GM23338 (cell line): ENCODE measurements around the gene PLAAT3. TPM values are rescaled to one million over a fixed set of nuclear protein-coding genes. Genes with fewer than 3 reads are reported as not detected.

Experiments
- ATAC-seq: fragments of 200-7000 bp; cut with Tn5 transposase; 3 replicates; pipeline ENCODE4 v1.9.1; 2020
- DNase-seq: peaks from one replicate; pipeline ENCODE4 v3.0.0-alpha.2; 2015; ENCODE audit warnings: low spot score
- H2AFZ ChIP-seq: fragments of 200-600 bp; sonication (generic); 2 replicates; pipeline ENCODE4 v1.8.0; 2016; ENCODE audit warnings: antibody characterized with exemption, mild to moderate bottlenecking, moderate library complexity
- H3F3A ChIP-seq: fragments of 200-600 bp; sonication (generic); replicated peaks from 2 replicates; pipeline ENCODE4 v1.8.0; 2017; ENCODE audit warnings: antibody characterized with exemption, mixed run types, low read depth
- H3K27ac ChIP-seq: fragments of 200-600 bp; sonication (generic); 2 replicates; pipeline ENCODE4 v1.6.1; 2016; ENCODE audit warnings: low read depth
- H3K27me3 ChIP-seq: fragments of 200-600 bp; sonication (generic); 2 replicates; pipeline ENCODE4 v1.8.0; 2016; ENCODE audit warnings: mild to moderate bottlenecking, mixed run types, moderate library complexity; ENCODE audit not compliant: insufficient read depth
- H3K36me3 ChIP-seq: fragments of 200-600 bp; sonication (generic); 2 replicates; pipeline ENCODE4 v1.8.0; 2016; ENCODE audit warnings: mild to moderate bottlenecking; ENCODE audit not compliant: insufficient read depth
- H3K4me1 ChIP-seq: fragments of 200-600 bp; sonication (generic); 2 replicates; pipeline ENCODE4 v1.8.0; 2016; ENCODE audit warnings: mild to moderate bottlenecking, moderate library complexity; ENCODE audit not compliant: insufficient read depth
- H3K4me2 ChIP-seq: fragments of 200-600 bp; sonication (generic); 2 replicates; pipeline ENCODE4 v1.7.1; 2017; ENCODE audit warnings: mixed run types
- H3K4me3 ChIP-seq: fragments of 200-600 bp; sonication (generic); 2 replicates; pipeline ENCODE4 v1.6.1; 2016; ENCODE audit warnings: mixed run types
- H3K79me2 ChIP-seq: fragments of 200-600 bp; sonication (generic); replicated peaks from 2 replicates; pipeline ENCODE4 v1.8.0; 2017; ENCODE audit warnings: mild to moderate bottlenecking; ENCODE audit not compliant: insufficient read depth
- H3K9me2 ChIP-seq: fragments of 200-600 bp; sonication (generic); 2 replicates; pipeline ENCODE4 v1.8.0; 2017; ENCODE audit not compliant: insufficient read depth
- H4K20me1 ChIP-seq: fragments of 200-600 bp; sonication (generic); replicated peaks from 2 replicates; pipeline ENCODE4 v1.8.0; 2017; ENCODE audit warnings: mild to moderate bottlenecking; ENCODE audit not compliant: insufficient read depth
- H3K27ac Mint-ChIP-seq: 2 replicates; pipeline ENCODE4 v1.8.0; 2020; ENCODE audit warnings: inconsistent platforms, mild to moderate bottlenecking, moderate library complexity, mixed read lengths
- H3K27me3 Mint-ChIP-seq: 3 replicates; pipeline ENCODE4 v1.8.0; 2022; ENCODE audit warnings: low read depth, mild to moderate bottlenecking, moderate library complexity, mixed read lengths, inconsistent platforms; ENCODE audit not compliant: insufficient read depth, poor library complexity
- H3K36me3 Mint-ChIP-seq: 3 replicates; pipeline ENCODE4 v1.8.0; 2021; ENCODE audit warnings: low read depth, mild to moderate bottlenecking, inconsistent platforms, moderate library complexity, mixed read lengths
- H3K4me1 Mint-ChIP-seq: 3 replicates; pipeline ENCODE4 v1.8.0; 2020; ENCODE audit warnings: mild to moderate bottlenecking, inconsistent platforms, mixed read lengths
- H3K4me3 Mint-ChIP-seq: 3 replicates; pipeline ENCODE4 v1.8.0; 2021; ENCODE audit warnings: moderate library complexity, mild to moderate bottlenecking, inconsistent platforms, mixed read lengths
- H3K9me3 Mint-ChIP-seq: 3 replicates; pipeline ENCODE4 v1.8.0; 2020; ENCODE audit warnings: moderate library complexity, mild to moderate bottlenecking, inconsistent platforms, mixed read lengths
- CREB1 ChIP-seq: fragments of 250-450 bp; sonication (Bioruptor Pico); IDR thresholded peaks from 2 replicates; pipeline ENCODE4 v1.5.0; 2020; ENCODE audit warnings: low read depth, mild to moderate bottlenecking, moderate library complexity
- EZH2 ChIP-seq: fragments of 200-600 bp; sonication (generic); IDR thresholded peaks from one replicate; pipeline ENCODE4 v1.8.0; 2017; ENCODE audit warnings: antibody characterized with exemption, mild to moderate bottlenecking, low read depth; ENCODE audit not compliant: unreplicated experiment
- EZH2phosphoT487 ChIP-seq: fragments of 200-600 bp; sonication (generic); IDR thresholded peaks from one replicate; pipeline ENCODE4 v1.8.1; 2018; ENCODE audit warnings: antibody characterized with exemption; ENCODE audit not compliant: unreplicated experiment
- JUNB ChIP-seq: IDR thresholded peaks from one replicate; pipeline ENCODE4 v1.6.1; 2016; ENCODE audit warnings: antibody characterized with exemption; ENCODE audit not compliant: unreplicated experiment
- NANOG ChIP-seq: IDR thresholded peaks from 2 replicates; pipeline ENCODE4 v1.6.1; 2016; ENCODE audit warnings: antibody characterized with exemption, borderline replicate concordance
- POLR2AphosphoS5 ChIP-seq: IDR thresholded peaks from 2 replicates; pipeline ENCODE4 v1.6.1; 2016; ENCODE audit warnings: antibody characterized with exemption, low read depth
- STAT1 ChIP-seq: IDR thresholded peaks from one replicate; pipeline ENCODE4 v1.6.1; 2016; ENCODE audit warnings: antibody characterized with exemption; ENCODE audit not compliant: unreplicated experiment
- ZNF114 ChIP-seq: fragments of 250-450 bp; sonication (Bioruptor Pico); IDR thresholded peaks from 2 replicates; pipeline ENCODE4 v1.5.0; 2020; ENCODE audit warnings: mild to moderate bottlenecking, moderate library complexity
- ZNF331 ChIP-seq: fragments of 250-450 bp; sonication (Bioruptor Pico); IDR thresholded peaks from 2 replicates; pipeline ENCODE4 v1.5.0; 2020; ENCODE audit warnings: low read depth, mild to moderate bottlenecking, moderate library complexity
- polyA plus RNA-seq: library from polyadenylated mRNA; unstranded; fragments of >200 nt; fragmentation: Nextera tagmentation; extraction: Ambion mirVana; gene quantifications from 2 replicates; pipeline ENCODE4 v1.2.1, GENCODE V29; 2016
- total RNA-seq: library from RNA; depleted of rRNA; stranded (reverse); fragments of >200 nt; shearing (Covaris generic); gene quantifications from 2 replicates; pipeline ENCODE4 v1.2.3, GENCODE V29; 2014
- TF ChIP-seq, protein P1 (sequence below): fragments of 250-450 bp; sonication (Bioruptor Pico); IDR thresholded peaks from 2 replicates; pipeline ENCODE4 v1.5.0; 2020; ENCODE audit warnings: mild to moderate bottlenecking, moderate library complexity
- TF ChIP-seq, protein P2 (sequence below), 2 experiments: fragments of 200-600 bp in 1 of 2; sonication (generic) in 1 of 2; conservative IDR thresholded peaks; 2 replicates each; pipeline versions ENCODE4 v1.5.1 to v1.6.1; 2016 to 2017; ENCODE audit warnings: antibody characterized with exemption in 2 of 2, low read depth in 2 of 2, mild to moderate bottlenecking in 2 of 2, moderate library complexity in 1 of 2
- TF ChIP-seq, protein P3 (sequence below): IDR thresholded peaks from 2 replicates; pipeline ENCODE4 v1.6.1; 2016; ENCODE audit warnings: antibody characterized with exemption
- TF ChIP-seq, protein P4 (sequence below): IDR thresholded peaks from one replicate; pipeline ENCODE4 v1.6.1; 2018; ENCODE audit warnings: antibody characterized with exemption; ENCODE audit not compliant: unreplicated experiment

The PLAAT3 gene
- total and polyA plus RNA-seq, 2 experiments from 2014 or later = 61.1 to 262 TPM

DNA sequence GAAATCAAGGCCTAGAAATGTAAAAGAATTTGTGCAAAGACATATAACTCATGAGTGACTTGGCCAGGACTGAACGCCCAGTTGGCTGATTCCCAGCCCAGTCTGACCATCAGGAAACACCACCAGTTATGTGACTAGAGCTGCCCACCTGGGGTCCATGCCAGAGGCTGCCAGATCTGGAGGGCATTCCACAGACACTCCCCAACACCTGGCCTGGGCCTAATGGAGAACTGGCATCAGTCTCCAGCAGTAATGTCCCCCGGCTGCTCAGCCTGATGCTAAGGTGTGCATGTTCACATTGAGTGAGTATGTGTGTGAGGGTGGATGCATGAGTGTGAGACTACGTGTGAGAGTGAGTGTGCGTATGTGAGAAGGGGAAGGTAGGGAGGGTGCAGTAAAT lies 15.7 kb downstream of the PLAAT3 start:
- Mint-ChIP-seq H3K9me3 (peaks cover 18% of the 10 kb centered on the region), H3K27me3 (peaks cover 2% of the 10 kb centered on the region), H3K4me1 (no peaks in the 10 kb centered on the region; the same call in 2 of the 3 replicates), H3K36me3 (peaks cover 47% of the 10 kb centered on the region), H3K4me3 (no peak overlapping the region), H3K27ac (no peak overlapping the region)
- H3K79me2 ChIP-seq = peaks cover 60% of the 10 kb centered on the region
- no peak overlapping the region for H3K4me3 ChIP-seq
- H3F3A ChIP-seq = no peaks in the 10 kb centered on the region
- no peak overlapping the region for H3K4me2 ChIP-seq
- H2AFZ ChIP-seq = no peak overlapping the region
- peaks cover 6% of the 10 kb centered on the region for H3K4me1 ChIP-seq
- no peaks in the 10 kb centered on the region; the same call in 1 of the 2 replicates for H4K20me1 ChIP-seq
- H3K9me2 ChIP-seq = no peaks in the 10 kb centered on the region
- no peak for ATAC-seq
- TF ChIP-seq CREB1 (CRISPR knock-in tag) (no peak), EZH2phosphoT487 (no peak), ZNF114 (CRISPR knock-in tag) (no peak), EZH2 (no peak), NANOG (no peak), JUNB (no peak), STAT1 (no peak), ZNF331 (no peak), POLR2AphosphoS5 (no peak)
- TF ChIP-seq, protein P1, sequence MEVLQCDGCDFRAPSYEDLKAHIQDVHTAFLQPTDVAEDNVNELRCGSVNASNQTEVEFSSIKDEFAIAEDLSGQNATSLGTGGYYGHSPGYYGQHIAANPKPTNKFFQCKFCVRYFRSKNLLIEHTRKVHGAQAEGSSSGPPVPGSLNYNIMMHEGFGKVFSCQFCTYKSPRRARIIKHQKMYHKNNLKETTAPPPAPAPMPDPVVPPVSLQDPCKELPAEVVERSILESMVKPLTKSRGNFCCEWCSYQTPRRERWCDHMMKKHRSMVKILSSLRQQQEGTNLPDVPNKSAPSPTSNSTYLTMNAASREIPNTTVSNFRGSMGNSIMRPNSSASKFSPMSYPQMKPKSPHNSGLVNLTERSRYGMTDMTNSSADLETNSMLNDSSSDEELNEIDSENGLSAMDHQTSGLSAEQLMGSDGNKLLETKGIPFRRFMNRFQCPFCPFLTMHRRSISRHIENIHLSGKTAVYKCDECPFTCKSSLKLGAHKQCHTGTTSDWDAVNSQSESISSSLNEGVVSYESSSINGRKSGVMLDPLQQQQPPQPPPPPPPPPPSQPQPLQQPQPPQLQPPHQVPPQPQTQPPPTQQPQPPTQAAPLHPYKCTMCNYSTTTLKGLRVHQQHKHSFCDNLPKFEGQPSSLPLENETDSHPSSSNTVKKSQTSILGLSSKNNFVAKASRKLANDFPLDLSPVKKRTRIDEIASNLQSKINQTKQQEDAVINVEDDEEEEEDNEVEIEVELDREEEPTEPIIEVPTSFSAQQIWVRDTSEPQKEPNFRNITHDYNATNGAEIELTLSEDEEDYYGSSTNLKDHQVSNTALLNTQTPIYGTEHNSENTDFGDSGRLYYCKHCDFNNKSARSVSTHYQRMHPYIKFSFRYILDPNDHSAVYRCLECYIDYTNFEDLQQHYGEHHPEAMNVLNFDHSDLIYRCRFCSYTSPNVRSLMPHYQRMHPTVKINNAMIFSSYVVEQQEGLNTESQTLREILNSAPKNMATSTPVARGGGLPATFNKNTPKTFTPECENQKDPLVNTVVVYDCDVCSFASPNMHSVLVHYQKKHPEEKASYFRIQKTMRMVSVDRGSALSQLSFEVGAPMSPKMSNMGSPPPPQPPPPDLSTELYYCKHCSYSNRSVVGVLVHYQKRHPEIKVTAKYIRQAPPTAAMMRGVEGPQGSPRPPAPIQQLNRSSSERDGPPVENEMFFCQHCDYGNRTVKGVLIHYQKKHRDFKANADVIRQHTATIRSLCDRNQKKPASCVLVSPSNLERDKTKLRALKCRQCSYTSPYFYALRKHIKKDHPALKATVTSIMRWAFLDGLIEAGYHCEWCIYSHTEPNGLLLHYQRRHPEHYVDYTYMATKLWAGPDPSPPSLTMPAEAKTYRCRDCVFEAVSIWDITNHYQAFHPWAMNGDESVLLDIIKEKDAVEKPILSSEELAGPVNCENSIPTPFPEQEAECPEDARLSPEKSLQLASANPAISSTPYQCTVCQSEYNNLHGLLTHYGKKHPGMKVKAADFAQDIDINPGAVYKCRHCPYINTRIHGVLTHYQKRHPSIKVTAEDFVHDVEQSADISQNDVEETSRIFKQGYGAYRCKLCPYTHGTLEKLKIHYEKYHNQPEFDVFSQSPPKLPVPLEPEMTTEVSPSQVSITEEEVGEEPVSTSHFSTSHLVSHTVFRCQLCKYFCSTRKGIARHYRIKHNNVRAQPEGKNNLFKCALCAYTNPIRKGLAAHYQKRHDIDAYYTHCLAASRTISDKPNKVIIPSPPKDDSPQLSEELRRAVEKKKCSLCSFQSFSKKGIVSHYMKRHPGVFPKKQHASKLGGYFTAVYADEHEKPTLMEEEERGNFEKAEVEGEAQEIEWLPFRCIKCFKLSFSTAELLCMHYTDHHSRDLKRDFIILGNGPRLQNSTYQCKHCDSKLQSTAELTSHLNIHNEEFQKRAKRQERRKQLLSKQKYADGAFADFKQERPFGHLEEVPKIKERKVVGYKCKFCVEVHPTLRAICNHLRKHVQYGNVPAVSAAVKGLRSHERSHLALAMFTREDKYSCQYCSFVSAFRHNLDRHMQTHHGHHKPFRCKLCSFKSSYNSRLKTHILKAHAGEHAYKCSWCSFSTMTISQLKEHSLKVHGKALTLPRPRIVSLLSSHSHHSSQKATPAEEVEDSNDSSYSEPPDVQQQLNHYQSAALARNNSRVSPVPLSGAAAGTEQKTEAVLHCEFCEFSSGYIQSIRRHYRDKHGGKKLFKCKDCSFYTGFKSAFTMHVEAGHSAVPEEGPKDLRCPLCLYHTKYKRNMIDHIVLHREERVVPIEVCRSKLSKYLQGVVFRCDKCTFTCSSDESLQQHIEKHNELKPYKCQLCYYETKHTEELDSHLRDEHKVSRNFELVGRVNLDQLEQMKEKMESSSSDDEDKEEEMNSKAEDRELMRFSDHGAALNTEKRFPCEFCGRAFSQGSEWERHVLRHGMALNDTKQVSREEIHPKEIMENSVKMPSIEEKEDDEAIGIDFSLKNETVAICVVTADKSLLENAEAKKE (CRISPR knock-in tag) = no peak
- TF ChIP-seq, protein P2, sequence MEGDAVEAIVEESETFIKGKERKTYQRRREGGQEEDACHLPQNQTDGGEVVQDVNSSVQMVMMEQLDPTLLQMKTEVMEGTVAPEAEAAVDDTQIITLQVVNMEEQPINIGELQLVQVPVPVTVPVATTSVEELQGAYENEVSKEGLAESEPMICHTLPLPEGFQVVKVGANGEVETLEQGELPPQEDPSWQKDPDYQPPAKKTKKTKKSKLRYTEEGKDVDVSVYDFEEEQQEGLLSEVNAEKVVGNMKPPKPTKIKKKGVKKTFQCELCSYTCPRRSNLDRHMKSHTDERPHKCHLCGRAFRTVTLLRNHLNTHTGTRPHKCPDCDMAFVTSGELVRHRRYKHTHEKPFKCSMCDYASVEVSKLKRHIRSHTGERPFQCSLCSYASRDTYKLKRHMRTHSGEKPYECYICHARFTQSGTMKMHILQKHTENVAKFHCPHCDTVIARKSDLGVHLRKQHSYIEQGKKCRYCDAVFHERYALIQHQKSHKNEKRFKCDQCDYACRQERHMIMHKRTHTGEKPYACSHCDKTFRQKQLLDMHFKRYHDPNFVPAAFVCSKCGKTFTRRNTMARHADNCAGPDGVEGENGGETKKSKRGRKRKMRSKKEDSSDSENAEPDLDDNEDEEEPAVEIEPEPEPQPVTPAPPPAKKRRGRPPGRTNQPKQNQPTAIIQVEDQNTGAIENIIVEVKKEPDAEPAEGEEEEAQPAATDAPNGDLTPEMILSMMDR (conservative IDR thresholded peaks at IDR 0.05; ENCODE audit: low read depth in 2 of 2) = no peak
- TF ChIP-seq, protein P3, sequence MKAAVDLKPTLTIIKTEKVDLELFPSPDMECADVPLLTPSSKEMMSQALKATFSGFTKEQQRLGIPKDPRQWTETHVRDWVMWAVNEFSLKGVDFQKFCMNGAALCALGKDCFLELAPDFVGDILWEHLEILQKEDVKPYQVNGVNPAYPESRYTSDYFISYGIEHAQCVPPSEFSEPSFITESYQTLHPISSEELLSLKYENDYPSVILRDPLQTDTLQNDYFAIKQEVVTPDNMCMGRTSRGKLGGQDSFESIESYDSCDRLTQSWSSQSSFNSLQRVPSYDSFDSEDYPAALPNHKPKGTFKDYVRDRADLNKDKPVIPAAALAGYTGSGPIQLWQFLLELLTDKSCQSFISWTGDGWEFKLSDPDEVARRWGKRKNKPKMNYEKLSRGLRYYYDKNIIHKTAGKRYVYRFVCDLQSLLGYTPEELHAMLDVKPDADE = no peak
- TF ChIP-seq, protein P4, sequence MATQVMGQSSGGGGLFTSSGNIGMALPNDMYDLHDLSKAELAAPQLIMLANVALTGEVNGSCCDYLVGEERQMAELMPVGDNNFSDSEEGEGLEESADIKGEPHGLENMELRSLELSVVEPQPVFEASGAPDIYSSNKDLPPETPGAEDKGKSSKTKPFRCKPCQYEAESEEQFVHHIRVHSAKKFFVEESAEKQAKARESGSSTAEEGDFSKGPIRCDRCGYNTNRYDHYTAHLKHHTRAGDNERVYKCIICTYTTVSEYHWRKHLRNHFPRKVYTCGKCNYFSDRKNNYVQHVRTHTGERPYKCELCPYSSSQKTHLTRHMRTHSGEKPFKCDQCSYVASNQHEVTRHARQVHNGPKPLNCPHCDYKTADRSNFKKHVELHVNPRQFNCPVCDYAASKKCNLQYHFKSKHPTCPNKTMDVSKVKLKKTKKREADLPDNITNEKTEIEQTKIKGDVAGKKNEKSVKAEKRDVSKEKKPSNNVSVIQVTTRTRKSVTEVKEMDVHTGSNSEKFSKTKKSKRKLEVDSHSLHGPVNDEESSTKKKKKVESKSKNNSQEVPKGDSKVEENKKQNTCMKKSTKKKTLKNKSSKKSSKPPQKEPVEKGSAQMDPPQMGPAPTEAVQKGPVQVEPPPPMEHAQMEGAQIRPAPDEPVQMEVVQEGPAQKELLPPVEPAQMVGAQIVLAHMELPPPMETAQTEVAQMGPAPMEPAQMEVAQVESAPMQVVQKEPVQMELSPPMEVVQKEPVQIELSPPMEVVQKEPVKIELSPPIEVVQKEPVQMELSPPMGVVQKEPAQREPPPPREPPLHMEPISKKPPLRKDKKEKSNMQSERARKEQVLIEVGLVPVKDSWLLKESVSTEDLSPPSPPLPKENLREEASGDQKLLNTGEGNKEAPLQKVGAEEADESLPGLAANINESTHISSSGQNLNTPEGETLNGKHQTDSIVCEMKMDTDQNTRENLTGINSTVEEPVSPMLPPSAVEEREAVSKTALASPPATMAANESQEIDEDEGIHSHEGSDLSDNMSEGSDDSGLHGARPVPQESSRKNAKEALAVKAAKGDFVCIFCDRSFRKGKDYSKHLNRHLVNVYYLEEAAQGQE = no peak
- no peak for DNase-seq
- H3K27ac ChIP-seq = no peak overlapping the region
- peaks cover 7% of the 10 kb centered on the region; the same call in 1 of the 2 replicates for H3K36me3 ChIP-seq
- H3K27me3 ChIP-seq = no peaks in the 10 kb centered on the region
